OCI-LY1 (cell line): ENCODE results near the gene MAP1LC3A.

ENCODE experiments used
- H2AFZ ChIP-seq: fragments of 200-600 bp; sonication (generic), shearing (Covaris generic); 2 replicates; pipeline ENCODE4 v1.6.0; 2014; ENCODE audit warnings: antibody characterized with exemption, mild to moderate bottlenecking, low read length
- H3F3A ChIP-seq: fragments of 200-600 bp; sonication (generic), shearing (Covaris generic); 2 replicates; pipeline ENCODE4 v1.6.0; 2014; ENCODE audit warnings: mild to moderate bottlenecking, antibody characterized with exemption, low read length, moderate library complexity; ENCODE audit not compliant: insufficient read depth
- H3K27ac ChIP-seq: fragments of 200-600 bp; sonication (generic); 2 replicates; pipeline ENCODE4 v1.5.1; 2014; ENCODE audit warnings: low read length, mixed run types, mild to moderate bottlenecking, low read depth; ENCODE audit not compliant: poor library complexity, severe bottlenecking
- H3K27me3 ChIP-seq: fragments of 200-600 bp; sonication (generic); 2 replicates; pipeline ENCODE4 v1.6.0; 2014; ENCODE audit warnings: antibody characterized with exemption, mild to moderate bottlenecking, low read length, moderate library complexity; ENCODE audit not compliant: insufficient read depth
- H3K36me3 ChIP-seq: fragments of 200-600 bp; sonication (generic); 2 replicates; pipeline ENCODE4 v1.6.1; 2014; ENCODE audit warnings: mild to moderate bottlenecking, antibody characterized with exemption, low read length, moderate library complexity, mixed read lengths; ENCODE audit not compliant: insufficient read depth
- H3K4me1 ChIP-seq: fragments of 200-600 bp; sonication (generic); 2 replicates; pipeline ENCODE4 v1.5.1; 2014; ENCODE audit warnings: mild to moderate bottlenecking, low read length, moderate library complexity; ENCODE audit not compliant: insufficient read depth, severe bottlenecking
- H3K4me2 ChIP-seq: fragments of 200-600 bp; sonication (generic), shearing (Covaris generic); 2 replicates; pipeline ENCODE4 v1.6.1; 2014; ENCODE audit warnings: low read length
- H3K4me3 ChIP-seq: fragments of 200-600 bp; sonication (generic); 2 replicates; pipeline ENCODE4 v1.5.1; 2014; ENCODE audit warnings: low read length, low read depth, mild to moderate bottlenecking, mixed read lengths; ENCODE audit not compliant: poor library complexity, severe bottlenecking
- H3K79me2 ChIP-seq: fragments of 200-600 bp; shearing (Covaris generic); 2 replicates; pipeline ENCODE4 v1.6.1; 2016; ENCODE audit warnings: mixed run types, low read length, mixed read lengths; ENCODE audit not compliant: insufficient read depth
- H3K9ac ChIP-seq: fragments of 200-600 bp; sonication (generic), shearing (Covaris generic); 2 replicates; pipeline ENCODE4 v1.6.1; 2014; ENCODE audit warnings: mild to moderate bottlenecking, low read length, mixed read lengths
- H3K9me2 ChIP-seq: fragments of 200-600 bp; sonication (generic), shearing (Covaris generic); 2 replicates; pipeline ENCODE4 v1.6.1; 2014; ENCODE audit warnings: low read depth, mild to moderate bottlenecking, low read length, mixed read lengths
- H3K9me3 ChIP-seq: fragments of 200-600 bp; shearing (Covaris generic); 2 replicates; pipeline ENCODE4 v1.6.1; 2014; ENCODE audit warnings: low read length, mixed read lengths
- H4K20me1 ChIP-seq: fragments of 200-600 bp; sonication (generic), shearing (Covaris generic); 2 replicates; pipeline ENCODE4 v1.6.0; 2016; ENCODE audit warnings: mild to moderate bottlenecking, low read length; ENCODE audit not compliant: insufficient read depth
- CTCF ChIP-seq: fragments of 200-600 bp; sonication (generic), shearing (Covaris generic); IDR thresholded peaks from 2 replicates; pipeline ENCODE4 v1.5.1; 2017; ENCODE audit warnings: mild to moderate bottlenecking, antibody characterized with exemption, low read length, moderate library complexity, mixed read lengths
- EZH2 ChIP-seq: fragments of 200-600 bp; sonication (generic), shearing (Covaris generic); IDR thresholded peaks from 2 replicates; pipeline ENCODE4 v1.8.0; 2017; ENCODE audit warnings: borderline replicate concordance, mixed run types, mild to moderate bottlenecking, antibody characterized with exemption, low read length, moderate library complexity, mixed read lengths

Gene MAP1LC3A

DNA sequence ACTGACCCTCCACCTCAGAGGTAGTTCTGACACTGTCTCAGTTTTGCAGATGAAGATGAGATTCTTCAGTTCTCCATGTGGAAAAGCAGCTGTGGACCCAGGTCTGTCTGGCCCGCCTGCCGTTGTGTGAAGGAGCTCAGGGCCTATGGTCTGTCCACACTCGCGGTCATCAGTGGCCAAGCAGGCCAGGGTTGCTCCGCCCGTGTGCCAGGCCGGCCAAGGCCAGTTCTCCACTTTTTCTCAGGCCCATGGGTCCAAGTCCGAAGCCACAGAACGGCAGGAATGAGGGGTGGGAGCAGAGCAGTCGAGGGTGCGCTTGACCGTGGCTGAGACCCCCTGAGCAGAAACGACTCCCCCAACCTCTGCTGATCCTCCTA, 8.6 kb upstream of the MAP1LC3A start:
- no peaks in the 10 kb centered on the region for H3K9me3 ChIP-seq
- H3K27me3 ChIP-seq = no peaks in the 10 kb centered on the region; the same call in 1 of the 2 replicates
- no peak overlapping the region for H3K4me2 ChIP-seq
- no peak overlapping the region for H2AFZ ChIP-seq
- H3K4me3 ChIP-seq = no peak overlapping the region
- no peaks in the 10 kb centered on the region for H3K36me3 ChIP-seq
- H3K79me2 ChIP-seq = no peaks in the 10 kb centered on the region
- H4K20me1 ChIP-seq = no peaks in the 10 kb centered on the region
- H3K27ac ChIP-seq = no peak overlapping the region
- H3K9me2 ChIP-seq = no peaks in the 10 kb centered on the region
- no peak for TF ChIP-seq EZH2
- no peak for TF ChIP-seq CTCF
- H3K4me1 ChIP-seq = no peaks in the 10 kb centered on the region
- H3F3A ChIP-seq = no peaks in the 10 kb centered on the region
- no peak overlapping the region for H3K9ac ChIP-seq

DNA sequence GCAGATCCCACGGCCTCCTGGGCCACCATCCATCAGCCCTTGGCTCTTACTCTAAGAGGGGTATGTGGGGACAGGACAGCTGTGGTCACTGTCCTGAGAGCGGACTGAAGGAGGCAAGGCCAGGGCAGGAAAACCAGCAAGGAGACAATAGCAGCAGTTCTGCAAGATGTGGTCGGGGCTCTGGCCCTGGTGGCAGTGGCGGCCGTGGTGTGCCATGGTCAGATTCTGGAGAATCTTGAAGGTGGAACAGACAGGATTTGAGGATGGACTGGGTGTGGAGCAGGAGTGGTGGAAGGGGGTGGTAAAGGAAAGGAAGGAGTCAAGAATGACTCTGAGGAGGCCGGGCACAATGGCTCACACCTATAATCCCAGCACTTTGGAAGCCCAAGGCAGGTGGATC, 5.9 kb upstream of the MAP1LC3A start:
- Histone ChIP-seq H3K4me1 (no peaks in the 10 kb centered on the region), H3K4me2 (no peak overlapping the region), H3K4me3 (no peak overlapping the region), H2AFZ (no peak overlapping the region), H3K27me3 (no peaks in the 10 kb centered on the region), H4K20me1 (no peaks in the 10 kb centered on the region), H3K27ac (no peak overlapping the region), H3K79me2 (no peaks in the 10 kb centered on the region), H3K9me3 (no peaks in the 10 kb centered on the region), H3K9ac (no peak overlapping the region), H3K36me3 (no peaks in the 10 kb centered on the region), H3F3A (no peaks in the 10 kb centered on the region), H3K9me2 (no peaks in the 10 kb centered on the region)
- TF ChIP-seq EZH2 (no peak), CTCF (no peak)

GRCh38 chr20:34553366-34553867, 5.1 kb upstream of the MAP1LC3A start:
- Histone ChIP-seq H3K36me3 (no peaks in the 10 kb centered on the region), H3K4me1 (peaks cover 5% of the 10 kb centered on the region), H3K79me2 (no peaks in the 10 kb centered on the region), H2AFZ (no peak overlapping the region), H3K4me2 (no peak overlapping the region), H3K9me3 (no peaks in the 10 kb centered on the region), H3K9ac (no peak overlapping the region), H3F3A (no peaks in the 10 kb centered on the region), H3K27me3 (no peaks in the 10 kb centered on the region), H3K27ac (no peak overlapping the region), H4K20me1 (no peaks in the 10 kb centered on the region), H3K4me3 (no peak overlapping the region), H3K9me2 (no peaks in the 10 kb centered on the region)
- TF ChIP-seq EZH2 (no peak), CTCF (no peak)
